Measurements from ENCODE around the gene GNPTAB. TPM values are rescaled to one million over a fixed set of nuclear protein-coding genes. Genes with fewer than 3 reads are reported as not detected.

Gene GNPTAB
- total RNA-seq, 1 donor from 2014 or later, result 47.6 TPM

DNA sequence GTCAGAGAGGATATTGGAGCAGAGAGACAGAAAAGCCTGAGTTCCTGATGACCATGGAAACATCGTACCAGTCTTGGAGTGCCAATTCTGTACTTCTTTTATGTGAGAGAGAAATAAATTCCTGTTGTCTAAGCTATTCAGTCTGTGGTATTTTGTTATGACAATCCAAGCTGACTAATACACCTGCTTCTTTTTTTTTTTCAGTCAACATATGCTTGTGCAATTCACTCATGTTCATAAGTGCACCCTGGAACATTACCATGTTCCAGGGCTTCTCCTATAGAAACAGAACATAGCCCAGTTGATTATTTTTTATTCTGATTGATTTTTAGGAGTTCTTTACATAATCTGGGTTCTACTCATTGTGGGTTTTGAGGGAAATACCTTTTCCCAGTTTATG lies 135.1 kb downstream of the GNPTAB start:
- peaks cover 7% of the 10 kb centered on the region for H3K27me3 Mint-ChIP-seq (ENCODE audit: unreplicated experiment)
- H3K4me1 Mint-ChIP-seq (ENCODE audit: unreplicated experiment), result peaks cover 5% of the 10 kb centered on the region
- H3K9me3 Mint-ChIP-seq (ENCODE audit: unreplicated experiment), result no peaks in the 10 kb centered on the region
- H3K4me3 Mint-ChIP-seq (ENCODE audit: unreplicated experiment), result no peak overlapping the region
- no peak for DNase-seq (ENCODE audit: low spot score)
- TF ChIP-seq, protein P1, sequence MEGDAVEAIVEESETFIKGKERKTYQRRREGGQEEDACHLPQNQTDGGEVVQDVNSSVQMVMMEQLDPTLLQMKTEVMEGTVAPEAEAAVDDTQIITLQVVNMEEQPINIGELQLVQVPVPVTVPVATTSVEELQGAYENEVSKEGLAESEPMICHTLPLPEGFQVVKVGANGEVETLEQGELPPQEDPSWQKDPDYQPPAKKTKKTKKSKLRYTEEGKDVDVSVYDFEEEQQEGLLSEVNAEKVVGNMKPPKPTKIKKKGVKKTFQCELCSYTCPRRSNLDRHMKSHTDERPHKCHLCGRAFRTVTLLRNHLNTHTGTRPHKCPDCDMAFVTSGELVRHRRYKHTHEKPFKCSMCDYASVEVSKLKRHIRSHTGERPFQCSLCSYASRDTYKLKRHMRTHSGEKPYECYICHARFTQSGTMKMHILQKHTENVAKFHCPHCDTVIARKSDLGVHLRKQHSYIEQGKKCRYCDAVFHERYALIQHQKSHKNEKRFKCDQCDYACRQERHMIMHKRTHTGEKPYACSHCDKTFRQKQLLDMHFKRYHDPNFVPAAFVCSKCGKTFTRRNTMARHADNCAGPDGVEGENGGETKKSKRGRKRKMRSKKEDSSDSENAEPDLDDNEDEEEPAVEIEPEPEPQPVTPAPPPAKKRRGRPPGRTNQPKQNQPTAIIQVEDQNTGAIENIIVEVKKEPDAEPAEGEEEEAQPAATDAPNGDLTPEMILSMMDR (IDR thresholded peaks at IDR 0.05; ENCODE audit: unreplicated experiment), result no peak
- no peak overlapping the region for H3K27ac Mint-ChIP-seq (ENCODE audit: unreplicated experiment)
- no peaks in the 10 kb centered on the region for H3K36me3 Mint-ChIP-seq (ENCODE audit: low read depth, unreplicated experiment)

Other genes with a start within 250 kb of the GNPTAB start
- gene MYBPC1, start 236.0 kb downstream of the GNPTAB start, total RNA-seq (ENCODE audit: unreplicated experiment), result not detected
- 6.2 TPM for gene CHPT1, start 133.3 kb downstream of the GNPTAB start, total RNA-seq (ENCODE audit: unreplicated experiment)
- not detected for gene SYCP3, start 91.5 kb downstream of the GNPTAB start, total RNA-seq (ENCODE audit: unreplicated experiment)
- gene DRAM1, start 46.6 kb upstream of the GNPTAB start, total RNA-seq (ENCODE audit: unreplicated experiment), result 26.9 TPM
- 19.7 TPM for gene WASHC3, start 231.0 kb upstream of the GNPTAB start, total RNA-seq (ENCODE audit: unreplicated experiment)

Measured in endothelial cell (in vitro differentiated cells).